SK-N-SH treated with all-trans-retinoic acid at 6 μM for 48 hours (cell line): ENCODE measurements around the gene RSAD1.

ENCODE experiments used
- ESRRG ChIP-seq: fragments of 250-450 bp; sonication (Bioruptor Pico); IDR thresholded peaks from 2 replicates; pipeline ENCODE4 v1.6.1; 2021; ENCODE audit warnings: mild to moderate bottlenecking
- ISL1 ChIP-seq: fragments of 250-450 bp; sonication (Bioruptor Pico); IDR thresholded peaks from 2 replicates; pipeline ENCODE4 v2.1.2; 2022; ENCODE audit warnings: mild to moderate bottlenecking, moderate library complexity

- TF ChIP-seq ESRRG = no peak
- TF ChIP-seq ISL1 (CRISPR knock-in tag) = no peak
Observed at GRCh38 chr17:50492214-50492613, 13.6 kb downstream of the RSAD1 start.
